ENCODE measurements around the gene KCNQ1OT1.

DNA sequence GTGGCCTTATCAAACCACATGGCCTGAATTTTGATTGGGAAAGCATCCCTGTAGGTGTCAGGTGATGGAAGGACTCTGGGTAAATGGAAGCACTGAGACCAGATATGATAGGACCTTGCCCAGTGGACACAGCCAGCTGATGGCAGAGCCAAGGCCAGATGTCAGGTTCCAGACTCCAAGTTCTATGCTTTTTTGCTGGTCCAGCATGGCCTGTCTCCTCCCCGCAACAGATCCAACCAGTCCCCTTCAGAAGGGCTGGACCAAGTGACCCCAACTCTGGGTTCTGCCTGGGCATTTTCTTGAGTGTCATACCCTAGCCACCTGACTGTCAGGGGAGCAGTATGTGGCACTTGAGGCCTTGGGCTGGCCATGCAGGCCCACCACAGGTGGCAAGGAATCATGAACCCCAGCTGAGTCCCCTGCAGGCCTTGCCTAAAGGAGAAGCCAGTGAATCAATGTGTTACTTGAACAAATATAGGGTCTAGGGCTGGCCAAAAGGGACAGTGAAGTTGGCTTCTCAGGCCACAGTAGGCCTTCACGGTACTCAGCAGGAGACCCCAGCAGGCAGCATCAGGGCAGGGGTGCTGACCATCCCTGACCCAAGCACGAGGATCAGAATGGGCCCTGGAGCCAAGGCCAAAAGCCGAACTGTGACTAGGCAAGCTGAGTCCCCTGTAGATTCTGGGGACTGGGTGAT, 27.1 kb downstream of the KCNQ1OT1 start:
- TF ChIP-seq, protein P1, sequence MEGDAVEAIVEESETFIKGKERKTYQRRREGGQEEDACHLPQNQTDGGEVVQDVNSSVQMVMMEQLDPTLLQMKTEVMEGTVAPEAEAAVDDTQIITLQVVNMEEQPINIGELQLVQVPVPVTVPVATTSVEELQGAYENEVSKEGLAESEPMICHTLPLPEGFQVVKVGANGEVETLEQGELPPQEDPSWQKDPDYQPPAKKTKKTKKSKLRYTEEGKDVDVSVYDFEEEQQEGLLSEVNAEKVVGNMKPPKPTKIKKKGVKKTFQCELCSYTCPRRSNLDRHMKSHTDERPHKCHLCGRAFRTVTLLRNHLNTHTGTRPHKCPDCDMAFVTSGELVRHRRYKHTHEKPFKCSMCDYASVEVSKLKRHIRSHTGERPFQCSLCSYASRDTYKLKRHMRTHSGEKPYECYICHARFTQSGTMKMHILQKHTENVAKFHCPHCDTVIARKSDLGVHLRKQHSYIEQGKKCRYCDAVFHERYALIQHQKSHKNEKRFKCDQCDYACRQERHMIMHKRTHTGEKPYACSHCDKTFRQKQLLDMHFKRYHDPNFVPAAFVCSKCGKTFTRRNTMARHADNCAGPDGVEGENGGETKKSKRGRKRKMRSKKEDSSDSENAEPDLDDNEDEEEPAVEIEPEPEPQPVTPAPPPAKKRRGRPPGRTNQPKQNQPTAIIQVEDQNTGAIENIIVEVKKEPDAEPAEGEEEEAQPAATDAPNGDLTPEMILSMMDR (conservative IDR thresholded peaks at IDR 0.05; ENCODE audit: low read depth, low read length) = no peak
- TF ChIP-seq, protein P2, sequence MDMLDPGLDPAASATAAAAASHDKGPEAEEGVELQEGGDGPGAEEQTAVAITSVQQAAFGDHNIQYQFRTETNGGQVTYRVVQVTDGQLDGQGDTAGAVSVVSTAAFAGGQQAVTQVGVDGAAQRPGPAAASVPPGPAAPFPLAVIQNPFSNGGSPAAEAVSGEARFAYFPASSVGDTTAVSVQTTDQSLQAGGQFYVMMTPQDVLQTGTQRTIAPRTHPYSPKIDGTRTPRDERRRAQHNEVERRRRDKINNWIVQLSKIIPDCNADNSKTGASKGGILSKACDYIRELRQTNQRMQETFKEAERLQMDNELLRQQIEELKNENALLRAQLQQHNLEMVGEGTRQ (IDR thresholded peaks at IDR 0.05; ENCODE audit: low read depth, low read length) = no peak
- TF ChIP-seq POLR2A (IDR thresholded peaks at IDR 0.05; ENCODE audit: low read depth, low read length) = no peak
- TF ChIP-seq SMC3 (IDR thresholded peaks at IDR 0.05; ENCODE audit: low read depth, low read length) = no peak
- no peak for TF ChIP-seq NFE2L2 (IDR thresholded peaks at IDR 0.05; ENCODE audit: low read depth, low read length)
- TF ChIP-seq MAZ (IDR thresholded peaks at IDR 0.05; ENCODE audit: borderline replicate concordance, low read depth, low read length) = no peak
- TF ChIP-seq BHLHE40 (IDR thresholded peaks at IDR 0.05; ENCODE audit: low read depth, low read length) = no peak
- no peak for TF ChIP-seq MXI1 (IDR thresholded peaks at IDR 0.05; ENCODE audit: borderline replicate concordance, low read depth, low read length)
- no peak for TF ChIP-seq CHD1 (IDR thresholded peaks at IDR 0.05; ENCODE audit: low read depth, low read length)
- no peak for TF ChIP-seq RAD21 (IDR thresholded peaks at IDR 0.05; ENCODE audit: low read length)
- no peak for TF ChIP-seq RFX5 (IDR thresholded peaks at IDR 0.05; ENCODE audit: low read depth, low read length)
- no peak for TF ChIP-seq RCOR1 (IDR thresholded peaks at IDR 0.05; ENCODE audit: insufficient replicate concordance, low read length)
- no peak for TF ChIP-seq MAFK (IDR thresholded peaks at IDR 0.05; ENCODE audit: low read depth, low read length)
- TF ChIP-seq, protein P3, sequence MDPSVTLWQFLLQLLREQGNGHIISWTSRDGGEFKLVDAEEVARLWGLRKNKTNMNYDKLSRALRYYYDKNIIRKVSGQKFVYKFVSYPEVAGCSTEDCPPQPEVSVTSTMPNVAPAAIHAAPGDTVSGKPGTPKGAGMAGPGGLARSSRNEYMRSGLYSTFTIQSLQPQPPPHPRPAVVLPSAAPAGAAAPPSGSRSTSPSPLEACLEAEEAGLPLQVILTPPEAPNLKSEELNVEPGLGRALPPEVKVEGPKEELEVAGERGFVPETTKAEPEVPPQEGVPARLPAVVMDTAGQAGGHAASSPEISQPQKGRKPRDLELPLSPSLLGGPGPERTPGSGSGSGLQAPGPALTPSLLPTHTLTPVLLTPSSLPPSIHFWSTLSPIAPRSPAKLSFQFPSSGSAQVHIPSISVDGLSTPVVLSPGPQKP (IDR thresholded peaks at IDR 0.05; ENCODE audit: borderline replicate concordance, low read depth, low read length) = no peak
